Measurements from ENCODE around the gene GRIP2.

GRIP2 gene

GRCh38 chr3:14505001-14505802, 34.9 kb downstream of the GRIP2 start:
- DNase-seq = no peak

DNA sequence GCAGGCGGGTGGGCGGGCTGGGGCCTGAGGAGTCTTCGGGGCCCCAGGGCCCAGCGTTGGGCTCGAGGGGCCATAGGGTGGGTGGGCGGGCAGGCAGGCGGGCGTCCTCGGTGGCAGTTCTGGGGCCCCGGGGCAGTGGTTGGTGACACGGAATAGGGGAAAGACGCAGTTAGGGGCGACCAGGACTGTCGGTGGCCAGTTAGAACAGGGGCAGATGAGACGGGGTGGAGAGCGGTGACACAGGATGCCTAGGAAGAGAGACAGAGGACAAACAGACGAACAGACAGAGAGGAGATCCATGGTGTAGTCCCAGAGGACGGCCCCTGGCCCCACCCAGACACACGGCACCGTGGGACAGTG, 36.5 kb downstream of the GRIP2 start:
- DNase-seq = no peak

DNA sequence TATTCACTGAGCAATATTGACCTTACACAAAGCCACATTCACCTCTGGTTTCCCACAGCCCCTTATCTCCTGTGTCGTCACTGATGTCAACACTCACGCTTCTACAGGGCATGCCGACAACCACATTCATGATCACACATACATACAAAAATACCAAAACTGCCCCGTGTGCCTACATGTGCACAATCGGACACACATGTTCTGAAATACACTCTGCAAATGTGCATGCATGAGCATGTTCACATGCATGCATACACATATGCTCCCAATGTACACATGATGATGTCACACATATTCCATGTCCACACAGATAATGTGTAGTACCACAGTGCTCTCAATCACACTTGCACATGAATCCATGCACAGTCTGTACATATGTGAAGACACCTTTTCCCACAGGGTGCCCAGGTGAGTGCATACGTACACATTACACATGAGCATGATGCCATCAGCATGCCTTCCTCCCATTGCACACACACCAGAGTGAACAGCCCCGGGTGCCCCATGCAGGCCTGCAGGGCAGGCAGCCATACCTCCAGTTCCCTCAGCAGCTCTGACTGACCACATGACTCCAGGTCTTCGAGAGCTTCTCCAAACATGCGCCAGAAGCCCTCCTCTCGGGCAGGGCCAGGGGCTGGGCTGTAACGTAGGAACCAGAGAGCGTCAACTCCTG, 37.0 kb downstream of the GRIP2 start:
- DNase-seq = no peak

DNA sequence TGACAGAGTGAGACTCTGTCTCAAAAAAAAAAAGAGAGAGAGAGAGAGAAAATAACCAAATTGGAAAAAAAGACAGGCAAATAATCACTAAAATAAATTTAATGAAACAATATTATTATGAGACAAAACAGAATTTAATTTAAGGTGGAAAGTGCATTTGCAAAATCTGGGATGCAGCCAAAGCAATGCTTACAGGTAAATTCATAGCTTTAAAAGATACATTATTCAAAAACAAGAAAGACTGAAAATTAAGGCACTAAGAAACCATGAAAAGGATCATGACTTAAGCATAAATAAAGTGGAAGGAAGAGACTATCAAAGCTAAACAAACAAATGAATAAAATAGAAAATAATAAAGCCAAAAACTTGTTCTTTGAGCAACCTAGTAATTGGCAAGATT, 37.7 kb downstream of the GRIP2 start:
- no peak for DNase-seq

- DNase-seq = no peak
Measured at GRCh38 chr3:14497321-14497720, 42.8 kb downstream of the GRIP2 start.

GRCh38 chr3:14496351-14496750, 43.8 kb downstream of the GRIP2 start:
- DNase-seq = no peak

DNA sequence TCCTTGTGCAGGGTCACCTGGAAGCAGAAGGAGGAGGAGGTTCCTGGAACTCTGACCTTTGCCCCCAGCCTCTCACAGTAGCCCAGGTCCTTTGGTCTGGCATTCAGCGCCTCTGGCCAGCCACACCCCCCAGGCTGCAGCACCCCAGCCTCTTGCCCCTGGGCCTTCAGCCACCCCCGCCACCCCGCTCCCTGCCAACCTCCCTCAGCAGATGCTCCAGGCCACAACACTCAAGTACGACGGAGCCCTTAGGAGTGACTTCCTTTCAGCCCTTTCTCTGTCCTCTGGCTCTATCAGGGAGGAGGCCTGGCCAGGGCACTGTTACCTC, 45.2 kb downstream of the GRIP2 start:
- no peak for DNase-seq

- no peak for DNase-seq
Measured at GRCh38 chr3:14494279-14494972, 45.7 kb downstream of the GRIP2 start.

DNA sequence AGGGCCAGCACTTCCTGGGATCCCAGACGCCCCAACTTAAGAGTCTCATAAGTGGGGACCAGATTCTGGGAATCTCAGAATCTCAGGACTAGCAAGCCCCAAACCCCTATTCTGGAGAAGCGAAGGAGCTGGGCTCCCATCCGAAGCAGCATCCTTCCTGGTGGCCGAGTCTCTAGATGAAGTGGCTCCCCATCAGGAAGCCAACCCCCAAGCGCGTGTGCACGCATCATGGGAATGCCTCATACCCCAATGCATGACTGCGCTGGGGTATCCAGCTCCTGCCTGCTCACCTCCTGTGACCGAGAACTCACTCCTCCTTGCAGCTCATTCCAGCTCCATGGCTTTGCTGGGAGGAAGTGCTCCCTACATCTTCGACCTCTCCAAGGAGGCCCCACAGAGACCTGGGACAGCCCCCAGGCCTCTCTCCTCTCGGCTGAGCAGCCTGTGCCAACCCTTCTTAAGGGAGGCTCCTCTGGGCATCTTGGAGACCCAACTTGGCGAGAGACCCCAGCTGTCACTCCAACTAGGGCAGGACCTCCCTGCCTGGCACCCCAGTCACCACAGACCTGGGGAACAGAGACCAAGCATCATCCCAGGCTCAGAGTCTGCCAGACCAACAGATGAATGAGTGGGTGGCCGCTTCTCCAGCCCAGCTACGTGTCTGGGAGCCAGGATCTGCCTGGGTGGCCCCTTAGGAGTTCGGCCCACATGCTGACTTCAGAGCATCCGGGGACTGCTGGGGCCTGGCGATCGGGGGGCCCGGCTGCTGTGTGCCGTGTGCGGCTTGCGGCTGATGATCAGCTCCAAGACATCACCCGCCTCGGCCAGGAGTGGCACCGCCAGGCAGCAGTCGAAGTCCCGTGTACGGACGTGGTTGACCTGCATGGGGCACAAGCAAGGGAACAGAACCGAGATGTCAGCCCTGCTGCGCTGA, 46.9 kb downstream of the GRIP2 start:
- DNase-seq = no peak

GRCh38 chr3:14491396-14492190, 48.5 kb downstream of the GRIP2 start:
- no peak for DNase-seq

DNA sequence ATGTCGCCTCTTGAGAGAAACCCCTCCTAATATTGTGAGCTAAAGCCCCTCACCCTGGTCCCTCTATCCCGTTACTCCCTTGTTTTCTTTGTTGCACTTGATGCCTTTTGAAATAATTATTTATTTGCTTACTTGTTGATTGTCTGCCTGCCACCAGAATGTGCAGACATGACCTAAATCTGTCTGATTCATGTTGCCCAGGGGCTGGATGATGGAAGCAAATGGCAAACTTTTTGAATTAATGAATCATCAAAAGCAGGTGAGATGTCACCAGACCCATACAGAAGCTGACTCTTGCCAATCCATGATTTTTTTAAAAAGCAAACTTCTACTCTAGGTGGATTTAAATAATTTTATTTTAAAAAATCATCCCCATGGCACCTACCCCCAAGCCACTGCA, 49.3 kb downstream of the GRIP2 start:
- no peak for DNase-seq

DNA sequence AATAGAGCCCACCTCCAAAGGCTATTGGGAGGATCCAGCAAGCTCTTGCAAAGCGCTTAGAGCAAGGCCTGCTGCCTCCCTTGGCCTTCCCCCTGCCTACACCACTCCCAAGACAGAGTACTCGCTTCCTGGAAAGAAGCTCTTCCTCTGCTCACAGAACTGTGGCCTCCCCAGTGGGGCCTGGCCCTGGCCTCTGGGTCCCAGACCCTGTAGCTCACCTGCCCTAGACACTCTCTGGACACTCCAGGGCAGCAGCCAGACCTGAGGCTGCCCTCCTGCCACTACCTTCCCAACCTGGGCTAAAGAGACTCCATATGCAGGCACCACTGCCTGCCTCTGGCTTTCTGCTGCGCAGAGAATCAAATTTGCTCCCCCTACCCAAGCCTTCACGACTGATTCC, 49.9 kb downstream of the GRIP2 start:
- no peak for DNase-seq

DNA sequence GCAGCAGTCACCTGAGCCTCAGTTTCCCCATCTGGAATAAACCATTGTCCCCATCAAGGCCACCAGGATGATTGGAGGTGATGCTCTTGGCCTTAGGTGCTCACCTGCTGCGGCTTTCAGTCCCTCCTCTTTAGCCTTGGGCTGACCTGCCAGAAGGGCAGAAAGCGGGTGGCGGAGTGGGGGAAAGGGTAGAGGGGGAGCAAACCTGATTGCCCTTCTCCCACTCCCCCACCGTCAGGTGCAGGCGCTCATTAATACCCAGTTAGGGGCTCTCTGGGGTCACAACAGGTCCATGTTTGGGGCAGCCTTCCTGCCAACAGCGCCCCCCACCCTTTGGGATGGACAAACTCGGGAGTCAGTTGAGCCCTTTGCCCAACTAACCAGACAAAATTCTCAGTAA, 50.5 kb downstream of the GRIP2 start:
- no peak for DNase-seq

DNA sequence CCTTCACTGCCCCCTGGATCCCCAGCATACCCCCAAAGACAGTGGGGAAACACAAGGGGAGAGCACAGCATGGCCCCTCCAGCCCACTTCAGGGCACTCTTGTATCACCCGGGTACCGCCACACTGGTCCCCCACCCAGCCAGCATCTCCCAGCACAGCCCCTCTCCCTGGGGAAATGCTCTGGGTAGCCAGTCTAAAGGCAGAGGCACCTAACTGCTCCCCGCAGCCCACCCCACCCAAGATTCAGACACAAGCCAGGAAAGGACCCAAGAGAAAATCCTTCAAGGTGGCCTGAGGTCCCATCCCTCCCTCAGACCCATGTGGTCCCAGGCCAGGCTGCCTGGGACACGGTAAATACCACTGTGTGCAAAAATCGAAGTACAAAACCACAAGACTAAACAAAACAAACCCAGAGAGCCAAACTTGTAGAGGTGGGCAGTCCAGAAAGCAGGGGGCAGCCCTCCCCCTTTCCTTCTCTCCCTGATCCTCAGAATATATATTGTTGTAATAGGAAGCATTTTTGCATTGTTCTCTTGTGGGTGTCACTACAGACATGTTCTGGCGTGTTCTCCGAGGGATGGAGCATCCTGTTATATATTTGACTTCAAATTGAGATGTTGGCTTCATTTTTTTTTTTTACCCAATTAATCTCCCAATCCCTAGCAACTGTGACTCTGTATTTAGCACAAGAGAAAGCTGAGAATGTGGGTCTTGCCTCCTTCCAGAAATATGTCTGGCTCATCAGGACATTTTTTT, 51.7 kb downstream of the GRIP2 start:
- no peak for DNase-seq

- DNase-seq = no peak
Measured at GRCh38 chr3:14487821-14488220, 52.3 kb downstream of the GRIP2 start.

- no peak for DNase-seq
Measured at GRCh38 chr3:14487086-14487485, 53.1 kb downstream of the GRIP2 start.

GRCh38 chr3:14486460-14486859, 53.7 kb downstream of the GRIP2 start:
- no peak for DNase-seq

GRCh38 chr3:14485981-14486380, 54.2 kb downstream of the GRIP2 start:
- DNase-seq = no peak

GRCh38 chr3:14484741-14485140, 55.4 kb downstream of the GRIP2 start:
- no peak for DNase-seq

- no peak for DNase-seq
Measured at GRCh38 chr3:14483286-14483685, 56.9 kb downstream of the GRIP2 start.

DNA sequence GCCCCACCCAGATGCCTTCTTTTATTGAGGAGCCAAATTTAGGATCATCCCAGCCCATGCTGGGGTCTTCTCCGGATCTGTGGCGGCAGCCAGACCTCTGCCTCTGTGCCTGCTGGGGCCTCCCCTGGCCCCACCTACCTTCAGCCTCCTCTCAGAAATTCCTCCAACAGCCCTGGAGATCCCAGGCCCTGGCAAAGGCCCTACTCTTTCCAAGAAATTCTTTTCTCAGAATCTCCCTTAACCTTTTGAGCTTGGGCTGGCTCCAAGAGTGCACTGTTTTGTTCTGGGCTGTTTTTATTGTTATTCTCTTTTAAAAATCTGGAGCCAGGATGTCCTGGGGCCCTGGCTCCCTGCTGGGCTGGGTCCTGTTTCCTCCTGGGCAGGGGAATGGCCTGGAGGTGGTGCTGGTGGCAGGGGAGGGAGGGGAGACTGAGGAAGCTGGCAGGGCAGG, 57.8 kb downstream of the GRIP2 start:
- no peak for DNase-seq

All from NCI-H510A (cell line).